Measurements from ENCODE around the gene TUBA3D.

DNA sequence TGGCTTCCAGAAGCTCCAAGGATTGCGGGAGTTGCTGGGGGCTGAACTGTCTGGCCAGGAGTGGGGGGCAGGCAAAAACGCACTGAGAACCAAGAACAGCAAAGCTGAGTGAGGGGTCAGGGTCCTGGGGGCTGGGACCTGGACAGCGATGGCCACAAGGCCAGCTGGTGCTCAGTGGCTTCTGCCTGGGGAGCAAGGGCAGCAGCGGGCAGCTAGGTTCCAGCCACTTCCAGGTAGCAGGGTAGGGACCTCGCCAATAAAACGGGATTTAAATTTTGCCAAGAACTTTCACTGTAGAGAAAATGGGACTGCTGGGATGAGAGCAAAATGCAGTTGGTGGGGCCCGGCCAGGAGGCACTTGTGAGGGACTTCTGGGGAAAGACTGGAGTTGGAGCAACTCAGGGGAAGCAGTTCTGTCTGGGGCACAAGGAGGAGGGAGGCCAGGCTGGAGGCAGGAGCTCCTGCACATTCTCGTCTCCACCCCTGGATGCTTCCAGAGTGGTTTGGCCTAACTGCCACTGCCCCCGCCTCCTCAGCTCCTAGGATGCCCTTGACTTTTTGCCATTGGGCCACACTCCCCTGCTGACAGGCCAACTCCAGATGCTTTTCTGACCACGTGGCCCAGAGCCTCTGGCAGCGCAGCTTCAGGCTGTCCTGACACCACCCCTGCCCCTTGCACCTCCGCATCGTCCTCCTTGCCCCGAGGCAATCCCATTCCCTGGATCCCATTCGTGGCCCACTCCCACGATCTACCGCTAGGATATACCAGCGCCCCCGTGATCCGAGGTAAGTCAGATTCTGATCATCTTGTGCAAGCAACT, 46.3 kb downstream of the TUBA3D start:
- TF ChIP-seq POLR2A (IDR thresholded peaks at IDR 0.05): no peak
- TF ChIP-seq, protein P1, sequence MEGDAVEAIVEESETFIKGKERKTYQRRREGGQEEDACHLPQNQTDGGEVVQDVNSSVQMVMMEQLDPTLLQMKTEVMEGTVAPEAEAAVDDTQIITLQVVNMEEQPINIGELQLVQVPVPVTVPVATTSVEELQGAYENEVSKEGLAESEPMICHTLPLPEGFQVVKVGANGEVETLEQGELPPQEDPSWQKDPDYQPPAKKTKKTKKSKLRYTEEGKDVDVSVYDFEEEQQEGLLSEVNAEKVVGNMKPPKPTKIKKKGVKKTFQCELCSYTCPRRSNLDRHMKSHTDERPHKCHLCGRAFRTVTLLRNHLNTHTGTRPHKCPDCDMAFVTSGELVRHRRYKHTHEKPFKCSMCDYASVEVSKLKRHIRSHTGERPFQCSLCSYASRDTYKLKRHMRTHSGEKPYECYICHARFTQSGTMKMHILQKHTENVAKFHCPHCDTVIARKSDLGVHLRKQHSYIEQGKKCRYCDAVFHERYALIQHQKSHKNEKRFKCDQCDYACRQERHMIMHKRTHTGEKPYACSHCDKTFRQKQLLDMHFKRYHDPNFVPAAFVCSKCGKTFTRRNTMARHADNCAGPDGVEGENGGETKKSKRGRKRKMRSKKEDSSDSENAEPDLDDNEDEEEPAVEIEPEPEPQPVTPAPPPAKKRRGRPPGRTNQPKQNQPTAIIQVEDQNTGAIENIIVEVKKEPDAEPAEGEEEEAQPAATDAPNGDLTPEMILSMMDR (IDR thresholded peaks at IDR 0.05): no peak
- TF ChIP-seq EP300 (IDR thresholded peaks at IDR 0.05): no peak

Measured in tibial nerve (tissue), 4 donors.